B cell (primary cell): ENCODE data around the gene C16orf92.

Source experiments
- EZH2 ChIP-seq: IDR thresholded peaks from 2 replicates; pipeline ENCODE4 v1.6.1; 2012; ENCODE audit warnings: borderline replicate concordance, low read depth, mild to moderate bottlenecking, moderate library complexity, low read length; ENCODE audit not compliant: insufficient read depth, poor library complexity, severe bottlenecking
- TF ChIP-seq, protein P1 (sequence below): fragments of 200-600 bp; IDR thresholded peaks from one replicate; pipeline ENCODE4 v1.8.0; 2022; ENCODE audit warnings: antibody characterized with exemption, mild to moderate bottlenecking

DNA sequence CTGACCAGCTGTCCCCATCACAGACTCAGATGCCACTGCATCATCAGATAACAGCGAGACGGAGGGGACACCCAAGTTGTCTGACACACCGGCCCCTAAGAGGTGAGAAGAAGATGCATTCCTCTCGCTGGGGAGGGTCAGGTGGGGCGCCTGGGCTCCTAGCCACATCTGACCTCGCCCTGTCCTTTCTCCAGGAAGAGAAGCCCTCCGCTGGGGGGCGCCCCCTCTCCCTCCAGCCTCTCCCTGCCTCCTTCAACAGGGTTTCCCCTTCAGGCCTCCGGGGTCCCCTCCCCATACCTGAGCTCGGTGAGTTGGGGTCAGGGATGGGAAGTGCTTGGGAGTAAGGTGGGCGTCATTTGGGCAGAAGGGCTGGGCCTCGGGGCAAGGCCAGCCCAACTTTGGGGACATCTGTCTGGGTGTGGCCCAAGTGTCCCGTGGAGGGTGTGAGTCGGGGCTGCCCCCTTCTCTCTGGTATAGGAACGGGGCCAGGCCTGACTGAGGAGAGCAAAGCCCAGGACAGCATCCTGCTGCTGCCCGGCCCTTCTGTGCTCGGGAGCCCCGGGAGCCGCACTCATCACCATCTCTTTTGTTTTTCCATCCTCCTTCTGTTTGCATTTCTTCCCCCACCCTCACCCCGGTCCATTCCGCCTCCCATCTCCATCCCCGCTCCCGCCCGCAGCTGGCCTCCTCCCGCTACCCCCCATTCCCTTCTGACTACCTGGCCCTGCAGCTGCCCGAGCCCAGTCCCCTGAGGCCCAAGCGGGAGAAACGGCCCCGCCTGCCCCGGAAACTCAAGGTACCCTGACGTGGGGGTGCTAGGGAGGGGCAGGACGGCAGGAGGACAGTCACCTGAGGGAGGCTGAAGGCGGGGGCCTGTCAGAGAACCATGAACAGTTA is 22.0 kb upstream of the C16orf92 start:
- TF ChIP-seq, protein P1, sequence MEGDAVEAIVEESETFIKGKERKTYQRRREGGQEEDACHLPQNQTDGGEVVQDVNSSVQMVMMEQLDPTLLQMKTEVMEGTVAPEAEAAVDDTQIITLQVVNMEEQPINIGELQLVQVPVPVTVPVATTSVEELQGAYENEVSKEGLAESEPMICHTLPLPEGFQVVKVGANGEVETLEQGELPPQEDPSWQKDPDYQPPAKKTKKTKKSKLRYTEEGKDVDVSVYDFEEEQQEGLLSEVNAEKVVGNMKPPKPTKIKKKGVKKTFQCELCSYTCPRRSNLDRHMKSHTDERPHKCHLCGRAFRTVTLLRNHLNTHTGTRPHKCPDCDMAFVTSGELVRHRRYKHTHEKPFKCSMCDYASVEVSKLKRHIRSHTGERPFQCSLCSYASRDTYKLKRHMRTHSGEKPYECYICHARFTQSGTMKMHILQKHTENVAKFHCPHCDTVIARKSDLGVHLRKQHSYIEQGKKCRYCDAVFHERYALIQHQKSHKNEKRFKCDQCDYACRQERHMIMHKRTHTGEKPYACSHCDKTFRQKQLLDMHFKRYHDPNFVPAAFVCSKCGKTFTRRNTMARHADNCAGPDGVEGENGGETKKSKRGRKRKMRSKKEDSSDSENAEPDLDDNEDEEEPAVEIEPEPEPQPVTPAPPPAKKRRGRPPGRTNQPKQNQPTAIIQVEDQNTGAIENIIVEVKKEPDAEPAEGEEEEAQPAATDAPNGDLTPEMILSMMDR: no peak
- no peak for TF ChIP-seq EZH2
